Measurements from ENCODE around the gene TWSG1. TPM values are rescaled to one million over a fixed set of nuclear protein-coding genes. Genes with fewer than 3 reads are reported as not detected.
"Not testable (repeated sequence)": the region's sequence is repeated elsewhere in the genome, so short reads cannot be mapped to it uniquely, and the experiment has no call there.

Gene TWSG1
- total RNA-seq, 3 donors from 2014 or later: 6.1 to 8.2 (median 7.6) TPM

- H3K4me3 Mint-ChIP-seq: no peak overlapping the region
- ATAC-seq: no peak
- H3K4me1 Mint-ChIP-seq (ENCODE audit: low read depth): peaks cover 3% of the 10 kb centered on the region
- no peaks in the 10 kb centered on the region for H3K27me3 Mint-ChIP-seq (ENCODE audit: low read depth)
- peaks cover 11% of the 10 kb centered on the region for H3K36me3 Mint-ChIP-seq (ENCODE audit: insufficient read depth)
- no peak for DNase-seq
- H3K9me3 Mint-ChIP-seq: no peaks in the 10 kb centered on the region
These were observed 14.2 kb downstream of the TWSG1 start for GRCh38 chr18:9348766-9349165.

- peak in 1 of 2 donors; percentile 56 for ATAC-seq
- no peak for DNase-seq
- peaks cover 4% of the 10 kb centered on the region for H3K36me3 Mint-ChIP-seq (ENCODE audit: insufficient read depth)
- H3K4me3 Mint-ChIP-seq: no peak overlapping the region
- H3K4me1 Mint-ChIP-seq (ENCODE audit: low read depth): no peaks in the 10 kb centered on the region
- H3K27me3 Mint-ChIP-seq (ENCODE audit: low read depth): no peaks in the 10 kb centered on the region
- no peaks in the 10 kb centered on the region for H3K9me3 Mint-ChIP-seq
These were observed 19.0 kb downstream of the TWSG1 start for GRCh38 chr18:9353596-9353995.

GRCh38 chr18:9354256-9354655, 19.7 kb downstream of the TWSG1 start:
- H3K27me3 Mint-ChIP-seq (ENCODE audit: low read depth): no peaks in the 10 kb centered on the region
- no peaks in the 10 kb centered on the region for H3K4me1 Mint-ChIP-seq (ENCODE audit: low read depth)
- DNase-seq: no peak
- no peak overlapping the region for H3K4me3 Mint-ChIP-seq
- no peaks in the 10 kb centered on the region for H3K9me3 Mint-ChIP-seq
- ATAC-seq: no peak
- H3K36me3 Mint-ChIP-seq (ENCODE audit: insufficient read depth): peaks cover 4% of the 10 kb centered on the region

GRCh38 chr18:9356976-9357375, 22.4 kb downstream of the TWSG1 start:
- no peak for ATAC-seq
- Mint-ChIP-seq H3K36me3 (ENCODE audit: insufficient read depth) (peaks cover 11% of the 10 kb centered on the region), H3K4me1 (ENCODE audit: low read depth) (no peaks in the 10 kb centered on the region), H3K4me3 (no peak overlapping the region), H3K9me3 (no peaks in the 10 kb centered on the region), H3K27me3 (ENCODE audit: low read depth) (no peaks in the 10 kb centered on the region)
- DNase-seq: no peak

- H3K27me3 Mint-ChIP-seq (ENCODE audit: low read depth): no peaks in the 10 kb centered on the region
- H3K4me3 Mint-ChIP-seq: no peak overlapping the region
- ATAC-seq (no peak), DNase-seq (no peak)
- H3K9me3 Mint-ChIP-seq: no peaks in the 10 kb centered on the region
- H3K4me1 Mint-ChIP-seq (ENCODE audit: low read depth): no peaks in the 10 kb centered on the region
- peaks cover 16% of the 10 kb centered on the region for H3K36me3 Mint-ChIP-seq (ENCODE audit: insufficient read depth)
These were observed 25.2 kb downstream of the TWSG1 start for GRCh38 chr18:9359796-9360195.

- no peak overlapping the region for H3K4me3 Mint-ChIP-seq
- H3K9me3 Mint-ChIP-seq: no peaks in the 10 kb centered on the region
- DNase-seq (no peak), ATAC-seq (no peak)
- H3K27me3 Mint-ChIP-seq (ENCODE audit: low read depth): no peaks in the 10 kb centered on the region
- H3K4me1 Mint-ChIP-seq (ENCODE audit: low read depth): no peaks in the 10 kb centered on the region
- H3K36me3 Mint-ChIP-seq (ENCODE audit: insufficient read depth): peaks cover 15% of the 10 kb centered on the region
These were observed 26.6 kb downstream of the TWSG1 start for GRCh38 chr18:9361191-9361590.

- Mint-ChIP-seq H3K36me3 (ENCODE audit: insufficient read depth) (peaks cover 22% of the 10 kb centered on the region), H3K27me3 (ENCODE audit: low read depth) (no peaks in the 10 kb centered on the region), H3K4me1 (ENCODE audit: low read depth) (no peaks in the 10 kb centered on the region), H3K9me3 (no peaks in the 10 kb centered on the region), H3K4me3 (no peak overlapping the region)
- no peak for ATAC-seq
- DNase-seq: no peak
These were observed 28.3 kb downstream of the TWSG1 start for GRCh38 chr18:9362869-9363268.

- Mint-ChIP-seq H3K9me3 (no peaks in the 10 kb centered on the region), H3K27me3 (ENCODE audit: low read depth) (no peaks in the 10 kb centered on the region), H3K4me1 (ENCODE audit: low read depth) (no peaks in the 10 kb centered on the region), H3K36me3 (ENCODE audit: insufficient read depth) (peaks cover 22% of the 10 kb centered on the region), H3K4me3 (no peak overlapping the region)
- DNase-seq (no peak), ATAC-seq (no peak)
These were observed 29.7 kb downstream of the TWSG1 start for GRCh38 chr18:9364242-9364641.

- H3K36me3 Mint-ChIP-seq (ENCODE audit: insufficient read depth): peaks cover 21% of the 10 kb centered on the region
- H3K4me1 Mint-ChIP-seq (ENCODE audit: low read depth): no peaks in the 10 kb centered on the region
- H3K9me3 Mint-ChIP-seq: no peaks in the 10 kb centered on the region
- no peak overlapping the region for H3K4me3 Mint-ChIP-seq
- ATAC-seq: no peak
- DNase-seq: no peak
- no peaks in the 10 kb centered on the region for H3K27me3 Mint-ChIP-seq (ENCODE audit: low read depth)
These were observed 30.8 kb downstream of the TWSG1 start for GRCh38 chr18:9365406-9365805.

GRCh38 chr18:9366126-9366714, 31.6 kb downstream of the TWSG1 start:
- no peaks in the 10 kb centered on the region for H3K27me3 Mint-ChIP-seq (ENCODE audit: low read depth)
- no peak for ATAC-seq
- peaks cover 19% of the 10 kb centered on the region for H3K36me3 Mint-ChIP-seq (ENCODE audit: insufficient read depth)
- no peaks in the 10 kb centered on the region for H3K9me3 Mint-ChIP-seq
- H3K4me1 Mint-ChIP-seq (ENCODE audit: low read depth): no peaks in the 10 kb centered on the region
- DNase-seq: no peak
- no peak overlapping the region for H3K4me3 Mint-ChIP-seq

GRCh38 chr18:9373254-9373653, 38.7 kb downstream of the TWSG1 start:
- H3K27me3 Mint-ChIP-seq (ENCODE audit: low read depth); H3K9me3 Mint-ChIP-seq; H3K4me3 Mint-ChIP-seq; DNase-seq; ATAC-seq; H3K4me1 Mint-ChIP-seq (ENCODE audit: low read depth): not testable (repeated sequence)
- H3K36me3 Mint-ChIP-seq (ENCODE audit: insufficient read depth): peaks cover 24% of the 10 kb centered on the region

GRCh38 chr18:9379118-9379517, 44.5 kb downstream of the TWSG1 start:
- DNase-seq (no peak), ATAC-seq (no peak)
- H3K27me3 Mint-ChIP-seq (ENCODE audit: low read depth): no peaks in the 10 kb centered on the region
- H3K4me1 Mint-ChIP-seq (ENCODE audit: low read depth): no peaks in the 10 kb centered on the region
- no peak overlapping the region for H3K4me3 Mint-ChIP-seq
- peaks cover 15% of the 10 kb centered on the region for H3K36me3 Mint-ChIP-seq (ENCODE audit: insufficient read depth)
- peaks cover 10% of the 10 kb centered on the region for H3K9me3 Mint-ChIP-seq

- H3K27me3 Mint-ChIP-seq (ENCODE audit: low read depth): no peaks in the 10 kb centered on the region
- ATAC-seq: no peak
- DNase-seq: no peak
- peaks cover 14% of the 10 kb centered on the region for H3K36me3 Mint-ChIP-seq (ENCODE audit: insufficient read depth)
- no peaks in the 10 kb centered on the region for H3K4me1 Mint-ChIP-seq (ENCODE audit: low read depth)
- H3K9me3 Mint-ChIP-seq: peaks cover 10% of the 10 kb centered on the region
- H3K4me3 Mint-ChIP-seq: no peak overlapping the region
These were observed 45.5 kb downstream of the TWSG1 start for GRCh38 chr18:9380101-9380500.

GRCh38 chr18:9380621-9381395, 46.2 kb downstream of the TWSG1 start:
- DNase-seq: no peak
- Mint-ChIP-seq H3K4me3 (no peak overlapping the region), H3K9me3 (peaks cover 10% of the 10 kb centered on the region), H3K27me3 (ENCODE audit: low read depth) (no peaks in the 10 kb centered on the region), H3K36me3 (ENCODE audit: insufficient read depth) (peaks cover 12% of the 10 kb centered on the region), H3K4me1 (ENCODE audit: low read depth) (no peaks in the 10 kb centered on the region)
- ATAC-seq: no peak

- peaks cover 10% of the 10 kb centered on the region for H3K9me3 Mint-ChIP-seq
- H3K36me3 Mint-ChIP-seq (ENCODE audit: insufficient read depth): peaks cover 15% of the 10 kb centered on the region
- H3K27me3 Mint-ChIP-seq (ENCODE audit: low read depth): no peaks in the 10 kb centered on the region
- H3K4me3 Mint-ChIP-seq: no peak overlapping the region
- ATAC-seq (no peak), DNase-seq (no peak)
- no peaks in the 10 kb centered on the region for H3K4me1 Mint-ChIP-seq (ENCODE audit: low read depth)
These were observed 52.3 kb downstream of the TWSG1 start for GRCh38 chr18:9386879-9387278.
